Stimulated activated effector memory CD8-positive, alpha-beta T cell treated with anti-CD3 and anti-CD28 coated beads, Interleukin-12 subunit alpha, Interleukin-12 subunit beta, amount 100 ng/mL, for 72 hours (primary cell): ENCODE data around the gene TLR5.

Experiments
- ATAC-seq: fragments of 150-1000 bp; cut with Tn5 transposase; 2 replicates; pipeline ENCODE4 v1.10.0; 2021
- DNase-seq, 2 donors: peaks; one replicate each; pipeline ENCODE4 v3.0.0; 2021 to 2022; ENCODE audit warnings: low spot score in 2 of 2
- H3K27ac Mint-ChIP-seq: one replicate; pipeline ENCODE4 v1.8.0; 2022; ENCODE audit warnings: mild to moderate bottlenecking, mixed read lengths
- H3K36me3 Mint-ChIP-seq: one replicate; pipeline ENCODE4 v1.8.0; 2022; ENCODE audit warnings: mild to moderate bottlenecking, mixed read lengths
- H3K4me1 Mint-ChIP-seq: one replicate; pipeline ENCODE4 v1.8.0; 2022; ENCODE audit warnings: mixed read lengths
- H3K4me3 Mint-ChIP-seq: one replicate; pipeline ENCODE4 v1.8.0; 2022; ENCODE audit warnings: mild to moderate bottlenecking, mixed read lengths
- H3K9me3 Mint-ChIP-seq: one replicate; pipeline ENCODE4 v1.8.0; 2022; ENCODE audit warnings: mixed read lengths

Gene TLR5

DNA sequence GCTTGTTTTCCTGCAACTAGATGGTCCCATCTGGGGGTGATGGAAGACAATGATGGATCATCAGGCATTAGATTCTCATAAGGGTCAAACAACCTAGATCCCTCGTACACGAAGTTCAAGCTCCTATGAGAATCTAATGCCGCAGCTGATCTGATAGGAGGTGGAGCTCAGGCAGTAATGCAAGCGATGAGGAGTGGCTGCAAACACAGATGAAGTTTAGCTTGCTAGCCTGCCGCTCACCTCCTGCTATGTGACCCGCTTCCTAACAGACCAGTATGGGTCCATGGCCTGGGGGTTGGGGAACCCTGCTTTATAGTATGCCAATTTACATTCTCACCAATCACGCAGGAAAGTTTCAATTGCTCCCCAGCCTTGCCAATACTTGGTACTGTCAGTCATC is 37.5 kb downstream of the TLR5 start:
- no peaks in the 10 kb centered on the region for H3K36me3 Mint-ChIP-seq
- no peak for ATAC-seq
- no peak for DNase-seq

DNA sequence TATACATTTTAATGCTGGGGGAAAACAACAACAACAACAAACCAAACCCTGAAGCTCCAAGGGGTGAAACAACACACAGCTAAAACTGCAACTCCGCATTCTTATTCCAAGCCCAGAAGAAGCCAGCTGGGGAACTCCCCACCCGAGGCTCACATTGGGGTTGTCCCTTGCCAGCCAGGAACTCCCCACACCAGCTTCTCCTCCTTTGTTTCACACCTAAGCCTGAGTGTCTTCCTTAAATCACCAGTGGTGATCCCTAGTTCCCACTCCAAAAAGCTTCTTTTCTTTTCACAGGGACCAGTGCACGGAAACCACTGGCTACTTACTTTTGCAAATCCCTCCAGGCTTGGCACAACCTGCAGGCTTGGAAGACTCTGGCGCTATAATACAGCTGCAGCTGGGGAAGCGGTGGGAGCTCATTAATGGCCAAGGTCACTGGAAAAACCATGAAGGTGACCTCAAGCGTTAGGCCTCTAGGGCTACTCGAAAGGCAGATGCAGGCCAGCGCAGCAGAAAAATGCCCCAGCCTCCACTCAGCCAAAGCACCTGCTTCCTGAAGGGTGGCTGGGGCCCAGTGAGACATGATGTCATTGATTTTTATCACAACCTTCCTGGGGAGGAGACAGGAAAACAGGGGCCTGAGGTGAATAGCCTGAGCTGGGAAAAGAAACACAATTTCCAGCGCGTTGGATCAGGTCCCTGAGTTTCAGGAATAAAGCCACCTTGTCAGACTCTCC is 40.1 kb downstream of the TLR5 start:
- Mint-ChIP-seq H3K4me1 (no peaks in the 10 kb centered on the region), H3K27ac (no peak overlapping the region), H3K36me3 (no peaks in the 10 kb centered on the region), H3K4me3 (no peak overlapping the region), H3K9me3 (peaks cover 5% of the 10 kb centered on the region)
- DNase-seq, result no peak
- no peak for ATAC-seq

More for the DNA sequence above, 37.5 kb downstream of the TLR5 start:
- Mint-ChIP-seq H3K9me3 (no peaks in the 10 kb centered on the region), H3K27ac (no peak overlapping the region), H3K4me3 (no peak overlapping the region), H3K4me1 (peaks cover 8% of the 10 kb centered on the region)

DNA sequence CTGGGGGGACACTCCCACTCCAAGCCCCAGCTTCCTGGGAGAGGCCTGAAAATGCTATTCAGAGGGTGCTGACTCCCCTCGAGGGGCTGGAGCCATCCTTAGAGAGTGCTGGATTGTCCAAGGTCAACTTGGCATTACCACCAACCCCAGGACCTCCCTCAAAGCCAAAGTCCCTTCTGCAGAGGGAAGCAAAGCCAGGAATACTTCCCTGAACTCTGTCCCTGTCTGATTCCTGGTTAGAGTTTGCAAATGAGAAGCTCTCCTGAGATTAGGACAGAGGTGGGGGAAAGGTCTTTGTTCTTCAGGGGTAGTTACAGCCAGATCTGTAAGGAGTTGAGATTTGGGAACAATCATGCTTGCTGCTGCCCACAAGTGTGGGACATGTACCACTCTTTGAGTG is 45.3 kb downstream of the TLR5 start:
- H3K4me3 Mint-ChIP-seq, result no peak overlapping the region
- peaks cover 5% of the 10 kb centered on the region for H3K9me3 Mint-ChIP-seq
- H3K36me3 Mint-ChIP-seq, result no peaks in the 10 kb centered on the region
- no peak overlapping the region for H3K27ac Mint-ChIP-seq
- H3K4me1 Mint-ChIP-seq, result no peaks in the 10 kb centered on the region
- DNase-seq, result no peak
- no peak for ATAC-seq

DNA sequence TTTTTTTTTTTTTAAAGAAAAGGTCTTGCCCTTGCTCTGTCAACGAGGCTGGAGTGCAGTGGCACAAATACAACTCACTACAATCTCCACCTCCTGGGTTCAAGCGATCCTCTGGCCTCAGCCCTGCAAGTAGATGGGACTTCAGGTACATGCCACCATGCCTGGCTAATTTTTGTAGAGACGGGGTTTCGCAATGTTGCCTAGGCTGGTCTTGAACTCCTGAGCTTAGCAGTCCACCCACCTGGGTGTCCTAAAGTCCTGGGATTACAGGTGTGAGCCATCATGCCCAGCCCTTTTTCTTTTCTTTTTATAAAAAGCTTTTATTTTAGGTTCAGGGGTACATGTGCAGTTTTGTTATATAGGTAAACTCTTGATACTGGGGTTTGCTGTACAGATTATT is 47.2 kb downstream of the TLR5 start:
- H3K4me3 Mint-ChIP-seq, result no peak overlapping the region
- peaks cover 5% of the 10 kb centered on the region for H3K9me3 Mint-ChIP-seq
- DNase-seq (no peak), ATAC-seq (no peak)
- no peak overlapping the region for H3K27ac Mint-ChIP-seq
- no peaks in the 10 kb centered on the region for H3K4me1 Mint-ChIP-seq
- no peaks in the 10 kb centered on the region for H3K36me3 Mint-ChIP-seq

DNA sequence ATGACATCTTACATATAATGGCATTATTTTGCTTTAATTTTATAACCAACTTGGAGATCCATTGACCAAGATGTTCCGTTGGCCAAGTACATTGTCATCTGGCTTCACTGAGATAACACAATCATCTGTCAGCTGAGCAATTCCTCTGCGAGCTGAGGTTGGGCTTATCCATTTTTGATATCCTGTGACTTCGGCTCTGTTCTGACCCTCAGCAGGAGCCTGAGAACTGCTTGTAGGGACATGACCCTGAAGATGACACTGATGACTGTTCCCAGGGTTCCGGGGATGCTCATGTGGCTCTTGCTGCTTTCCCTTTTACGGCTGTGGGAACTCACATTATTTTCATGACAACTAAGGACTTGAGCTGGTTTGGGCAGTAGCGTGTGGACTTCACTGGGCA is 51.2 kb downstream of the TLR5 start:
- ATAC-seq, result no peak
- H3K4me1 Mint-ChIP-seq, result no peaks in the 10 kb centered on the region
- H3K36me3 Mint-ChIP-seq, result no peaks in the 10 kb centered on the region
- H3K4me3 Mint-ChIP-seq, result no peak overlapping the region
- no peak for DNase-seq
- no peak overlapping the region for H3K27ac Mint-ChIP-seq
- no peaks in the 10 kb centered on the region for H3K9me3 Mint-ChIP-seq

DNA sequence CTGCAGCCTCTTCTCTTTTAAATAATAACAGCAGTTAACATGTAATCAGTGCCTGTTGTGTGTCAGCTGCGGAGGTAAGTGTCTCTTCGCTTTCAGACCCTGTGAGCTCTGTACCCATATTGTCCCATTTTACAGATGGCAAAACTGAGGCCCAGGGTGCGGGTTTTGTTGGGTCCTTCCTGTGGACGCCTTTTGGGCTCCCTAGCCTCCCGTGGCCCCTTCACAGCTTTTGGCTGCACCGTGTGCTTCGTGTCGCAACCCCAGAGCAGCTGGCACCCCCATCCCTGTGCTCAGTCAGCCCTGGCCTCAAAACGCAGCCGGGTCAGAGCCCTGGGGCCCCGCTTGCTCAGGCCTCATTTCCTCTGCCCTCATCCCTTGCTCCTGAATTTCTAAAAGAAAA is 53.8 kb downstream of the TLR5 start:
- Mint-ChIP-seq H3K36me3 (no peaks in the 10 kb centered on the region), H3K27ac (no peak overlapping the region), H3K4me1 (no peaks in the 10 kb centered on the region), H3K4me3 (no peak overlapping the region), H3K9me3 (no peaks in the 10 kb centered on the region)
- DNase-seq (no peak), ATAC-seq (no peak)

DNA sequence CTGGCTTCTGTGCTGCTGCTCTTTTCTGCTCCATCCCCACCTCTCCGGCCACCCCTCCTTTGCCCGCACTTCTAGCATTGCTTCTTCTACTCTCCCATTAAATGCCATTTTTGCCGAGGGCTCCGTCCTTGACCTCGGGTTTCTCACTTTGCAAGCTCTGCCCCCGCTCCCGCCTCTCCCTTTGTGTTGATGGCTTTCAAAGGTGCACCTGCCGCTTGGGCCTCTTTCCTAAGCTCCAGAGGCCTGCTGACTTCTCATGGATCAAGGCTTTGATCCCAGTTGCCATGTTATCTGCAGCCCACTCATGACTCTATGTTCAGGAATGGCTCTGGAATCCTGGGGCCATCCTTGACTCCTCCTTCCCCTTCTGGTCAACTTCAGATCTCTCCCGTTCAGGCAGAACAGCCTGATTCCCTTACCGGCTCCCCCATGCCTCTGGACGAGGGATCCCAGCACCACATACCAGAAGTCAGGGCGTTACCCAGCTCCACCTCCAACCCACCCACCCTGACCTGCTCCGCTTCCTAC is 54.3 kb downstream of the TLR5 start:
- Mint-ChIP-seq H3K36me3 (no peaks in the 10 kb centered on the region), H3K4me3 (no peak overlapping the region), H3K9me3 (no peaks in the 10 kb centered on the region), H3K27ac (no peak overlapping the region), H3K4me1 (no peaks in the 10 kb centered on the region)
- ATAC-seq (no peak), DNase-seq (no peak)

DNA sequence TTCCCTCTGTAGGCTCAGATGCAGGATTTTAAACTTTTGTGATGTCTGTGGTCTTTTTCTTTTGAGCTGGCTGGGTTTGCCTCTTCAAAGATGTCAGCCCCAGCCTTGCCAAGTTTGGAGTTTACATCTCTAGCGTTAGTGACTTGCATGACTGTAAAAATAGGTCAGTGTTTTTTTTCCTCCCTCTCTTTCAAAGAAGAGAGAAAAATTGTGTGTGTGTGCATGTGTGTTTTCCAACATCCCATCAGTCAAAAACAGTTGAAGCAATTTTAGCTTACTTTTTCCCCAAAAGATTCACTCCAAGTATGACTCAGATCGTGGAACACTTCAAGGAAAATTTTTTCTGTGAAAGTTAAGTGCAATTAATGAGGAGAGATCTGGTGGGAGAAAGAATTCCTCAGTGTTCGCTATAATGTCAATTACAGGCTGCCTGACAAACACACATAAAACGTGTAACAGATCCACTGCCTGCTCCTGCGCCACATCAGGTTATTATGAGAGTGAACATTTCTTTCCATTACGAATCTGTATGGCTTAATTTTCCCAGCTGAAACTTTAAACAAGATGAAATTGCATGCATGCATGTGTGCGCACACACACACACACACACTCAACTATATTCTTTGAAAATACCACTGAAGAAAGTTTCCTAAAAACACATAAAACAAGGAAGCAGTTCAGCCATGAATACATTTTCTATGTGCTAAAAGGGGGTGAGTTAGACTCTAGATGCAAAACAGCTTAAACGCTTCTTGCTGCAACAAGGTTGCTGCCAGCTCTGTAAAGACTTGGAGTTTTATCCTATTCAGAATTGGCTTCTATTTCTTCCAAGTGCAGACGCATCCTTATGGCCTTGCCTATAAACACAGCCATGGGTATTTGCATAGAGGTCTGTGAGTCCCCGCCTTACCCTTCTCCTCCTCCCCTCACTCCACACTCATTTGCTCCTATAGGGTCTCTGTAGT is 55.5 kb downstream of the TLR5 start:
- Mint-ChIP-seq H3K9me3 (no peaks in the 10 kb centered on the region), H3K27ac (no peak overlapping the region), H3K36me3 (no peaks in the 10 kb centered on the region), H3K4me3 (no peak overlapping the region), H3K4me1 (no peaks in the 10 kb centered on the region)
- ATAC-seq, result no peak
- DNase-seq, result no peak

DNA sequence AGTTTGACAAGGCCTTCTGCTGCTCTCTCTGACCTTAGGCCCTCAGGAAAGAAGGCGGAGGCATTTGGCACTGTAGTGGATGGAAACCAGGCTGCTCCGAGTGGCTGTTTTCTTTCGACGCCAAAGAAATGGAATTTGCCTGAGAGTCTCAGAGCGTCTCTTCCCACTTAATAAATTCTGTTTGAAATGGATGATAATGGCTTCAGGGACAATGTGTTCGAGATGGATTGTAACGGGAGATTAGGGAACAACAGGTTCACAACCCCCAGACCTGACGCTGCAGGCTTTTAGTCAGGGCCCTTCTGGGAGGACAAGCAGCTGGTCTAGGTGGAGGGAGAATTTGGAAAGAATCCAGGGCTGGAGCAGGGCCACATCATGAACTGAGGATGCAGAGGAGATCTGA is 58.6 kb downstream of the TLR5 start:
- Mint-ChIP-seq H3K4me1 (no peaks in the 10 kb centered on the region), H3K27ac (no peak overlapping the region)

DNA sequence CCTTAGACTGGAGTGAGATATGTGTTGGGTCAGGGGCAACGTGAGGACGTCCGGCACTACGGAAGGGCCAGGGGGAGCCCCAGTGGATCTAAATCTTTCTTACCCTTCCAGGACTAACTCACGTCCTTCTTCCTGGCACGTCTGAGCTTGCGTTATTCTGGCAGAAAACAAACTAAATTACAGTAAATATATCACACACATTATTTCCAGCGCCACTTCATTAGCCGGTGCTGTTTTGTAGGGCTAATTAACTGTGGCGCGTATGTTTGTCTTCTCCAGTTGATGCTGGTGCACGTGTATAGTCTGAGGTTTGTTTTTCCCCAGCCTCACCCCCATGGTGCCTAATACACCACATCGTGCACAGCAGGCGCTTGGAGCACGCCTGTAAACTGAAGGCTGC is 59.2 kb downstream of the TLR5 start:
- no peak overlapping the region for H3K4me3 Mint-ChIP-seq
- no peaks in the 10 kb centered on the region for H3K36me3 Mint-ChIP-seq
- H3K27ac Mint-ChIP-seq, result no peak overlapping the region
- no peaks in the 10 kb centered on the region for H3K9me3 Mint-ChIP-seq
- no peak for ATAC-seq
- DNase-seq, result no peak
- no peaks in the 10 kb centered on the region for H3K4me1 Mint-ChIP-seq

More for the DNA sequence above, 58.6 kb downstream of the TLR5 start:
- ATAC-seq (no peak), DNase-seq (no peak)
- H3K9me3 Mint-ChIP-seq, result no peaks in the 10 kb centered on the region
- no peak overlapping the region for H3K4me3 Mint-ChIP-seq
- H3K36me3 Mint-ChIP-seq, result no peaks in the 10 kb centered on the region

DNA sequence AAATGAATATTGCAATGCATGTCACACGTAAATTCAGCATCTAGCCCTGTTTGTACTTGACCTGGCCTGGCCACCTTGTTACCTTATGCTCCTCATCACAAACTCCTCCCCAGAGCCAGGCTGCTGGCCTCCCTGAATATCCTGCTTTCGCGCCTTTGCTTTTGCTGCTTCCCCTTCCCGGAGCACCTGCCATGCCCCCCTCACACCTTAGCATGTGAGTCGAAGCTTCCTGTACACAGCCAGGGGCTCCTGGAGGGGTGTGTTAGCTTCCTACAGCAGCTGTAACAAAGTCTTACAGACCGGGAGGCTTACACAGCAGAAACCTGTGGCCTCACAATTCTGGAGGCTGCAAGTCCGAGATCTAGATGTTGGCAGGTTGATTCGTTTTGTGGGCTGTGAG is 60.1 kb downstream of the TLR5 start:
- Mint-ChIP-seq H3K9me3 (no peaks in the 10 kb centered on the region), H3K27ac (no peak overlapping the region), H3K36me3 (no peaks in the 10 kb centered on the region), H3K4me1 (no peaks in the 10 kb centered on the region), H3K4me3 (no peak overlapping the region)
- ATAC-seq (no peak), DNase-seq (no peak)

DNA sequence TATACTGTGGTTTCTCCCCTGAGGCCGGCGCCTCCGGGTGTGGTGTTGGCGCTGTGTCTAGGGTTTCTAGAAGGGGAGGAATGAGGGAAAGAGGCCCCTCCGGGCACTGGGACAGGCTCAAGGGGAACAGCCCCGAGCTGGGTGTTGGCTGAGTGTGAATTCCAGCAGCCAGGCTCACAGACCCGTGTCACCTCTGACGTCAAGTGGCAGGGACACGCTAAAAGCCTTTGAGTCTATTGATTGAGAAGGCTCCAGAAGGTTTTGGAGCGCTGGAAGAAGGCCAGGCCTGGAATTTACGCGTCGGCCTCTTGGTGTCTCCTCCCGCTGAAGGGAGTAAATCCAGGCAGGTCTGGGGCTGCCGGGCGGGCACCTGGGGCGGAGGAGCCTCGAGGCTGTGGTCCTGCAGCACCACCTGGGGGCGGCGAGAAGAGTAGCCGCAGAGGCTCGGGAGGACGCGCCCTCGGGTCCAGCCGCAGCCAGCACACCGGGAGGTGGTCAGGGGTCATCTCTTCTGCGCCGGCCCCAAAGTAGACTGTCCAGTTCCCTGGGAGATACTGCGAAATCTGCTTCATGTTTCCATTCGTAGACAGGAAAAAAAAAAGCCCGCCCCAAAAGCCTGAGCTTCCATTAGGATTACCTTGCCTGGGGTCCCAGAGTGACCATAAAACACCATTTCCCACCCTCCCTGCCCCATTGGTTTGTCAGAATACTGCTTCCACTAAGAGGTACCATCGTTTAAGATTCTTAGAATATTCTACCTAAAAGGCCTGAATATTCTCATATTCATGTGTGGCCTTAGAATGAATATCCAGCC is 61.7 kb downstream of the TLR5 start:
- no peaks in the 10 kb centered on the region for H3K4me1 Mint-ChIP-seq
- no peak overlapping the region for H3K27ac Mint-ChIP-seq
- ATAC-seq, result peak; percentile 87
- peak; percentile 57 to 81 for DNase-seq
- peak overlapping the region; percentile 54 for H3K4me3 Mint-ChIP-seq
- no peaks in the 10 kb centered on the region for H3K36me3 Mint-ChIP-seq
- no peaks in the 10 kb centered on the region for H3K9me3 Mint-ChIP-seq

DNA sequence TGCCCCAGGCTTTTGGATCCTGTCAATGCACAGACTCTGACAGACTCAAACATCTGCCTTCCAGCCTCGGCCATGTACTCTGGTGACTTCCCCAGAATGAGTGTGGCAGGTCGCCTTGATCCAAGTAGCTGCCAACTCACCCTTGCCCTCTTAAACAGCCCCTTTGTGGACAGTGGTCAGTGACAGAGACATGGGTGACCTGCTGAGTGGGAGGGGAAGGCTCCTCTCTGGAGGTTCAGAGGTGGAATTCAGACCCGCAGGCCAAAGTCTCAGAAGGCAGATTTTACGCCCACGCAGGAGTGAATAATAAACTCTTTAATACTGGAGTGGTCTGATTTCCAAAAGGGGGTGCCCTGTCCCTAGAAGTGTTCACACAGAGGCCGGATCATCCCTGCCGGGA is 63.5 kb downstream of the TLR5 start:
- Mint-ChIP-seq H3K9me3 (no peaks in the 10 kb centered on the region), H3K27ac (no peak overlapping the region), H3K4me1 (no peaks in the 10 kb centered on the region), H3K36me3 (no peaks in the 10 kb centered on the region), H3K4me3 (no peak overlapping the region)
- no peak for ATAC-seq
- no peak for DNase-seq

DNA sequence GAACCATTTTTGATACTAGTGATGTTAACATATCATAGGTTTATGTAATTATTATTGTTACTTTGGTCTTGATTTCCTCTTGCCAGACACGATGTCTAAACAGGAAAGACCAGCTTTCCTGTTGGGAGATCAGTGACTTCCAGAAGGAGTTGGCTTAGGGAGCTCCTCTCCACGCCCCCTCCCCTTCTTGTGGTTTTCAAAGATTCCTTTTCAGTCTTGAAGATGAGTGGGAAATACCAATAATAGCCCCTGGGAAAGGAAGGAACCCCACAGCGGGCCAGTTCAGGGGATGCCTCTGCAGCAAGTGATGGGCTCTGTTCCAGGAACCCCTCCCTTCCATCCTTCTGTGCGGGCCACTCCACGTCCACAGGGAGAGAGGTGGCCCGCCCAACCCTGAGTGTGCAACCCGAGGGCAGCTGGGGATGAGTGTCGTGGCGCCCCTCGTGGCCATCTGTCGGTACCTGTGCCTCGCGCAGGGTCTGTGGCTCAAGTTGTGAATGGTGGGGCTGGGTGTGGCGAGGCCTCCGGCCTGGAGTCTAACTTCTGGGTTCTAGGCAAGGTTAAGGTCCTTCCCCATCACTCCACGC is 65.7 kb downstream of the TLR5 start:
- Mint-ChIP-seq H3K9me3 (no peaks in the 10 kb centered on the region), H3K36me3 (no peaks in the 10 kb centered on the region), H3K4me3 (no peak overlapping the region), H3K4me1 (no peaks in the 10 kb centered on the region), H3K27ac (no peak overlapping the region)
- DNase-seq (no peak), ATAC-seq (no peak)

DNA sequence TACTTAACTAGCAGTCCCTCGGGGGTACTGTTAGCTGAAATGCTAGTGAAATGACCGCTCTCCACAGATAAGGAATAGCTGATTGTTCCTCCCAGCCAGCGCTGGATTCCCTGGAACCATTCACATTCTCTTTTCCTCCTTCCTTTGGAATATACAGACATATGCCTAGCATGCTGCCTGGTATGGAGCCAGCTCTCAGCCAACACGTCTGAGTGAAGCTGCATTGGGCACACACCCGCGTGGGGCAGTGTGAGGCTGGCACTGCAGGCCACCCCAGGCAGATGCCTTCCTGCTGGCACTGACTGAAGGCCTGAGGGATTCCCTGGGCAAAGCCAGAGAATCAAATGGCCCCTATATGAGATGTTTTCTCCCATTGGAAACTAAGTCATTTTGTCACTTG is 66.7 kb downstream of the TLR5 start:
- no peaks in the 10 kb centered on the region for H3K36me3 Mint-ChIP-seq
- H3K9me3 Mint-ChIP-seq, result no peaks in the 10 kb centered on the region
- no peaks in the 10 kb centered on the region for H3K4me1 Mint-ChIP-seq
- DNase-seq, result no peak
- no peak for ATAC-seq
- no peak overlapping the region for H3K27ac Mint-ChIP-seq
- H3K4me3 Mint-ChIP-seq, result no peak overlapping the region
